Measurements from ENCODE around the gene USP32. TPM values are rescaled to one million over a fixed set of nuclear protein-coding genes. Genes with fewer than 3 reads are reported as not detected.

The USP32 gene
- total and polyA plus RNA-seq, 2 donors (not counting 1 experiment from before 2014, with no cell fraction given) = 7.7 to 48.8 TPM

DNA sequence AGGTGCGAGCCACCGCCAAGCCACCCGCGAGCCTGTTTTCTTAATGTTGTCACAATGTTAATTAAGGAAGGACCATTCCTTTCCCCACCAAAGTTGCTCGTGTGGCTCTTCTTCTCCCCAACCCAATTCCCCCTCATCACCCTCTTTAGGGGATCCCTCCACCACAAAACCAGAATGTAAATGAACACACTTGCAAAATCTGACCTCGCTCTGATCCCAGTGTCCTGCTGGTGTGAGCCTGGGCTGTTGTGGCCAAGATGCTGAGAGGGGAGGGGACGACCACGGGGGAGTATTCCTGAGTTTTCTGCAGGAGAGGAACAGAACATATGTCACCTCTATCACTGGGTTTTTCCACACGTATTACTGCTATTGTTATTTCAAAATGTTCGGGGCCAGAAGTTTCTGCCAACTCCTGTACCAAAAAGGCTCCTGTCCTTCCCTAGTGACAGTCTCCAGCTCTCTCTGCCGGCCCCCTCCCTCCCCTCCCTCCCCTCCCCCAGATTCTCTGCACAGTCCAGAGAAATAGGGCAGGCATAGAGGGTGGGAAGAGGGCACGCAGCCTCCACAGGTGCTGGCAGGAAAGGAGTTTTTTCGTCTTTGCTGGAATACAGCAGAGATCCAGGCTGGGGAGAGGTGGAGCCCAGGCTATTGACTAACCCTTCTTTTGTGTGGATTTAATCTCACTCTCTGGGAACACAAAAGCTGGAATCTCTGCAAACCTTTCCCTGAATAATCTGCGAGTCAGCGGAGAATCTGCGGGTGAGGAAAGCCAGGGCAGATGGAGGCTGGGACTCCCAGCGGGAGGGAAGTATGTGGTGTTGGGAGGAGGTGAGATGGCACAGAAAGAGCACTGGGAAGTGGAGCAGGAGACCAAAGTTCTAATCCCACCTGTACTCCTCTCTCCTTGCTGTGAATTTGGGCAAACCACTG, 246.7 kb downstream of the USP32 start:
- Mint-ChIP-seq H3K27me3 (peaks cover 71% of the 10 kb centered on the region), H3K27ac (no peak overlapping the region), H3K4me1 (peaks cover 36% of the 10 kb centered on the region), H3K9me3 (ENCODE audit: insufficient read depth) (no peaks in the 10 kb centered on the region), H3K4me3 (no peak overlapping the region)
- Histone ChIP-seq H3K9ac (ENCODE audit: low read length) (no peak overlapping the region), H3K27ac (ENCODE audit: low read length in 2 of 2) (no peak overlapping the region), H3K4me3 (ENCODE audit: control extremely low read depth in 1 of 5, extremely low read depth in 1 of 5, insufficient read depth in 1 of 5, low read depth in 2 of 5, low read length in 4 of 5) (no peak overlapping the region), H4K20me1 (ENCODE audit: control insufficient read depth, insufficient read depth, low read length, poor library complexity, severe bottlenecking) (no peaks in the 10 kb centered on the region), H3K9me3 (ENCODE audit: control extremely low read depth in 1 of 3, control insufficient read depth in 2 of 3, insufficient read depth in 1 of 3, low read length in 2 of 3) (peaks cover 0 to 15% (median 0%) of the 10 kb centered on the region in 3 donors), H3K4me2 (replicated peaks; ENCODE audit: low read depth, low read length, poor library complexity, severe bottlenecking) (no peak overlapping the region), H3K4me1 (ENCODE audit: control insufficient read depth in 2 of 2, insufficient read depth in 2 of 2, low read length in 2 of 2) (peaks cover 26 to 48% of the 10 kb centered on the region in 2 donors), H3K36me3 (replicated peaks in 1 of 2; ENCODE audit: control extremely low read depth in 1 of 2, control insufficient read depth in 1 of 2, extremely low read depth in 1 of 2, insufficient read depth in 2 of 2, low read length in 1 of 2) (no peaks in the 10 kb centered on the region), H3K79me2 (ENCODE audit: control insufficient read depth, insufficient read depth, low read length) (no peaks in the 10 kb centered on the region), H3K27me3 (replicated peaks in 1 of 4; ENCODE audit: control extremely low read depth in 1 of 4, control insufficient read depth in 3 of 4, insufficient read depth in 4 of 4, low read length in 3 of 4) (peaks cover 0 to 82% (median 43%) of the 10 kb centered on the region in 4 experiments), H2AFZ (ENCODE audit: insufficient read depth, low read depth, low read length, poor library complexity, severe bottlenecking) (no peak overlapping the region)
- POLR2A ChIA-PET = no interaction called here
- no peak for TF ChIP-seq EZH2 (IDR thresholded peaks at IDR 0.05; ENCODE audit: borderline replicate concordance, insufficient read depth, low read depth, low read length, poor library complexity, severe bottlenecking)
- TF ChIP-seq, protein P1, sequence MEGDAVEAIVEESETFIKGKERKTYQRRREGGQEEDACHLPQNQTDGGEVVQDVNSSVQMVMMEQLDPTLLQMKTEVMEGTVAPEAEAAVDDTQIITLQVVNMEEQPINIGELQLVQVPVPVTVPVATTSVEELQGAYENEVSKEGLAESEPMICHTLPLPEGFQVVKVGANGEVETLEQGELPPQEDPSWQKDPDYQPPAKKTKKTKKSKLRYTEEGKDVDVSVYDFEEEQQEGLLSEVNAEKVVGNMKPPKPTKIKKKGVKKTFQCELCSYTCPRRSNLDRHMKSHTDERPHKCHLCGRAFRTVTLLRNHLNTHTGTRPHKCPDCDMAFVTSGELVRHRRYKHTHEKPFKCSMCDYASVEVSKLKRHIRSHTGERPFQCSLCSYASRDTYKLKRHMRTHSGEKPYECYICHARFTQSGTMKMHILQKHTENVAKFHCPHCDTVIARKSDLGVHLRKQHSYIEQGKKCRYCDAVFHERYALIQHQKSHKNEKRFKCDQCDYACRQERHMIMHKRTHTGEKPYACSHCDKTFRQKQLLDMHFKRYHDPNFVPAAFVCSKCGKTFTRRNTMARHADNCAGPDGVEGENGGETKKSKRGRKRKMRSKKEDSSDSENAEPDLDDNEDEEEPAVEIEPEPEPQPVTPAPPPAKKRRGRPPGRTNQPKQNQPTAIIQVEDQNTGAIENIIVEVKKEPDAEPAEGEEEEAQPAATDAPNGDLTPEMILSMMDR (IDR thresholded peaks at IDR 0.05) = no peak
- WGBS (ENCODE audit: insufficient coverage) = 71% methylated on average over 10 of the region's 17 CpGs
- ATAC-seq (ENCODE audit: low read depth) (no peak), DNase-seq (no peak)
- CTCF ChIA-PET = interaction anchor here (0.7 kb wide), 1 partner anchor 425 kb away, joined by 3 read pairs; no protein-coding TSS in a partner anchor
- intact Hi-C loops (cut with micrococcal nuclease) = no loop called here

Data from B cell (primary cell).